Measurements from ENCODE around the gene GABRB3. TPM values are rescaled to one million over a fixed set of nuclear protein-coding genes. Genes with fewer than 3 reads are reported as not detected.

GABRB3 gene
- total and polyA plus RNA-seq, 12 donors: 0.23 to 4.5 (median 1.7) TPM

DNA sequence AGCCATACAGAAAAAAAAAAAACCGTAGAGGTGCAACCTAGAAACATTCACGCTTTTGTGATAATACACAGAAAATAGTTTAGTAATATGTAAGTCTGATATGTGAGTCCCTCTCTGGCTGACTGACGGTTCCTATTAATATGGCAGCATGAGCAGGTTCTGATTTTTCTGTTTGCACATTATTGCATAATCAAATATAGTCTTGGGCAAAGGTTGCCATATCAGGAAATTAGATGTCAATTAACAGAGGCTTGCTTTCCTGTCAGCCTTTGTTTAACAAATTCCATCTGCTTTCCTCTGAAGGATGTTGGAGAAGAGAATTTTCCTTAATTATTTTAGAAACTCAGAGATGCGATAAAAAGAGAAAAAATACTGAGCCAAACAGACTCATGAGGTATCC lies 14.8 kb downstream of the GABRB3 start:
- TF ChIP-seq, protein P1, sequence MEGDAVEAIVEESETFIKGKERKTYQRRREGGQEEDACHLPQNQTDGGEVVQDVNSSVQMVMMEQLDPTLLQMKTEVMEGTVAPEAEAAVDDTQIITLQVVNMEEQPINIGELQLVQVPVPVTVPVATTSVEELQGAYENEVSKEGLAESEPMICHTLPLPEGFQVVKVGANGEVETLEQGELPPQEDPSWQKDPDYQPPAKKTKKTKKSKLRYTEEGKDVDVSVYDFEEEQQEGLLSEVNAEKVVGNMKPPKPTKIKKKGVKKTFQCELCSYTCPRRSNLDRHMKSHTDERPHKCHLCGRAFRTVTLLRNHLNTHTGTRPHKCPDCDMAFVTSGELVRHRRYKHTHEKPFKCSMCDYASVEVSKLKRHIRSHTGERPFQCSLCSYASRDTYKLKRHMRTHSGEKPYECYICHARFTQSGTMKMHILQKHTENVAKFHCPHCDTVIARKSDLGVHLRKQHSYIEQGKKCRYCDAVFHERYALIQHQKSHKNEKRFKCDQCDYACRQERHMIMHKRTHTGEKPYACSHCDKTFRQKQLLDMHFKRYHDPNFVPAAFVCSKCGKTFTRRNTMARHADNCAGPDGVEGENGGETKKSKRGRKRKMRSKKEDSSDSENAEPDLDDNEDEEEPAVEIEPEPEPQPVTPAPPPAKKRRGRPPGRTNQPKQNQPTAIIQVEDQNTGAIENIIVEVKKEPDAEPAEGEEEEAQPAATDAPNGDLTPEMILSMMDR (IDR thresholded peaks at IDR 0.05): no peak
- Histone ChIP-seq H3K27ac (no peak overlapping the region), H3K27me3 (peaks cover 0 to 8% (median 0%) of the 10 kb centered on the region in 7 donors), H3K4me1 (no peaks in the 10 kb centered on the region), H3K4me3 (no peak overlapping the region), H3K9me3 (no peaks in the 10 kb centered on the region), H3K36me3 (no peaks in the 10 kb centered on the region)
- ATAC-seq (no peak), DNase-seq (no peak)
- 39 to 47% methylated on average over 4 of the region's 4 CpGs for WGBS, 2 donors
- intact Hi-C loops (cut with DNase I): loop anchor here in 1 of 10 donors (10.0 kb wide), 1 partner anchor 57 kb away; no protein-coding TSS in a partner anchor

DNA sequence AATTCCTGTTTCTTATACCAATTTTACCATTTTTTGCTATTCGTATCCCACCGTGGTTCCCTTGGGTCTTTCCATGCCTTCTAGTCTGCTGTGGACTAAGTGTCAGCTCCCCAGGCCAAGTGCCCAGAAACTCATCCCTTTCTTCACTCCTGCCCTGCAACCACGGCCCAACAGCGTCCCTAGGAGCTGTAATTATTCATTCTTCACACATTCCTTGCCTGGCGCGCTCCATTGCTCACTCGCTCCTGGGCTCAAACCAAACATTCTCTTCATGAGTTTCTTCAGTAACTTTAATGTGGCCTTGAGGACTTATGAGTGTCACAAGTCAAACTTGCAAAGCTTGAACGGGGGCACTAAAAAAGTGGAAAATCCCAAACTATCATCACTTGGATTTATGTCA lies 15.7 kb downstream of the GABRB3 start:
- Histone ChIP-seq H3K27ac (no peak overlapping the region), H3K4me1 (no peaks in the 10 kb centered on the region), H3K4me3 (no peak overlapping the region), H3K36me3 (no peaks in the 10 kb centered on the region), H3K9me3 (no peaks in the 10 kb centered on the region), H3K27me3 (peaks cover 0 to 11% (median 0%) of the 10 kb centered on the region in 7 donors)
- TF ChIP-seq, protein P1 (IDR thresholded peaks at IDR 0.05): no peak
- WGBS, 2 donors: 64 to 73% methylated on average over 8 of the region's 8 CpGs
- intact Hi-C loops (cut with DNase I): loop anchor here in 1 of 10 donors (10.0 kb wide), 1 partner anchor 58 kb away; no protein-coding TSS in a partner anchor
- no peak for ATAC-seq
- no peak for DNase-seq

DNA sequence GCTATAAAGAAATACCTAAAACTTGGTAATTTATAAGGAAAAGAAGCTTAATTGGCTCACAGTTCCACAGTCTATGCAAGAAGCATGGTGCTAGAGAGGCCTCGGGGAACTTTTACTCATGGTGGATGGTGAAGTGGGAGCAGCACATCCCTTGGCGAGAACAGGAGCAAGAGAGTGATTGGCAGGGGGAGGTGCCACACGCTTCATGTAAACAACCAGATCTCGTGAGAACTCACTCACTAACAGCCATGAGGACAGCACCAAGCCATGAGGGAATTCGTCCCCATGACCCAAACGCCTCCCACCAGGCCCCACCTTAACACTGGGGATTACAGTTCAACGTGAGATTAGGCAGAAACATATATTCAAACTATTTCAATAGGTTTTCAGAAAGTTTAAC lies 28.0 kb downstream of the GABRB3 start:
- DNase-seq: no peak
- Histone ChIP-seq H3K9me3 (peaks cover 0 to 7% (median 0%) of the 10 kb centered on the region in 11 donors), H3K4me1 (no peaks in the 10 kb centered on the region), H3K27ac (no peak overlapping the region), H3K27me3 (peaks cover 0 to 4% (median 0%) of the 10 kb centered on the region in 7 donors), H3K36me3 (no peaks in the 10 kb centered on the region), H3K4me3 (no peak overlapping the region)
- intact Hi-C loops (cut with DNase I): no loop called here
- 66 to 68% methylated on average over 7 of the region's 7 CpGs for WGBS, 2 donors
- no peak for ATAC-seq
- TF ChIP-seq, protein P1 (IDR thresholded peaks at IDR 0.05): no peak

DNA sequence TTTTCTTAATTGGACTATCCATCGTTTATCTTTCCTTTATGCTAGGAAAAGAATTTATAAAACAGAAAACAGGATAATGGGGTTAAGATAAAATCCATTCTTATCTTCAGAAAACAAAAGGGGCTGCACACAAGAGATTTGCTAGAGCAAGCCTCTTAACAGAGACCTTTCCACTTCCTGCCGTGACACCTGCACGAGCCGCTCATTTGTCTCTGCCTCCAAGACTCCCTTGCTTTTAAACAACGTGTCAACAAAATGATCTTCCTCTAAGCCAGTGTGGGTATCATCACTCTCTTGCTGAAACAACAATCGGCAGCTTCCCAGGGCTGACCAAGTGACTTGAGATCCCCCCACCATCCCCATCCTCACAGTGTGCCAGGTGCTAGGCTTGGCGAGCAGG lies 33.1 kb downstream of the GABRB3 start:
- WGBS, 2 donors: 50 to 54% methylated on average over 7 of the region's 7 CpGs
- DNase-seq: no peak
- intact Hi-C loops (cut with DNase I): no loop called here

More for the DNA sequence above, 33.1 kb downstream of the GABRB3 start:
- Histone ChIP-seq H3K9me3 (peaks cover 0 to 12% (median 0%) of the 10 kb centered on the region in 11 donors), H3K27me3 (peaks cover 0 to 4% (median 0%) of the 10 kb centered on the region in 7 donors), H3K4me3 (no peak overlapping the region), H3K36me3 (no peaks in the 10 kb centered on the region), H3K4me1 (no peaks in the 10 kb centered on the region), H3K27ac (no peak overlapping the region)
- TF ChIP-seq, protein P1 (IDR thresholded peaks at IDR 0.05): no peak
- ATAC-seq: no peak

All from heart right ventricle (tissue), 16 donors.